Keratinocyte (primary cell): ENCODE data around the gene RAB43. TPM values are rescaled to one million over a fixed set of nuclear protein-coding genes. Genes with fewer than 3 reads are reported as not detected.

ENCODE experiments used
- DNase-seq: peaks from one replicate; pipeline ENCODE4 v3.0.0-alpha.2; 2011; ENCODE audit warnings: low read depth, missing footprints, low spot score
- FAIRE-seq: peaks from 2 replicates; lab custom pipeline; 2011; peaks lifted over from hg19 to GRCh38; lab: Jason Lieb, UNC
- H2AFZ ChIP-seq: 2 replicates; pipeline ENCODE4 v1.6.0; 2012; ENCODE audit warnings: low read length, control low read depth, inconsistent platforms; ENCODE audit not compliant: control insufficient read depth
- H3K27ac ChIP-seq: 2 replicates; pipeline ENCODE4 v1.5.1; 2011; ENCODE audit warnings: low read length; ENCODE audit not compliant: control insufficient read depth, insufficient read depth
- H3K27me3 ChIP-seq: 3 replicates; pipeline ENCODE4 v1.6.0; 2011; ENCODE audit warnings: low read length; ENCODE audit not compliant: control insufficient read depth, insufficient read depth; ENCODE audit errors: extremely low read depth
- H3K36me3 ChIP-seq, 2 experiments: 2 replicates in 1 of 2; 3 replicates in 1 of 2; pipeline ENCODE4 v1.5.1; 2011; ENCODE audit warnings: low read length in 2 of 2, mild to moderate bottlenecking in 1 of 2; ENCODE audit not compliant: control insufficient read depth in 2 of 2, insufficient read depth in 2 of 2; ENCODE audit errors: extremely low read depth in 1 of 2
- H3K4me1 ChIP-seq: 3 replicates; pipeline ENCODE4 v1.5.1; 2011; ENCODE audit warnings: low read length; ENCODE audit not compliant: control insufficient read depth, insufficient read depth; ENCODE audit errors: extremely low read depth
- H3K4me2 ChIP-seq: 3 replicates; pipeline ENCODE4 v1.6.0; 2011; ENCODE audit warnings: low read depth, low read length; ENCODE audit not compliant: control insufficient read depth, insufficient read depth; ENCODE audit errors: extremely low read depth
- H3K4me3 ChIP-seq, 3 experiments: fragments of 200-600 bp in 1 of 3; sonication (generic) in 1 of 3; 2 replicates in 2 of 3; 3 replicates in 1 of 3; pipeline ENCODE4 v1.5.1; 2011 to 2016; ENCODE audit warnings: low read length in 3 of 3, mild to moderate bottlenecking in 3 of 3, control low read depth in 2 of 3, inconsistent platforms in 1 of 3, low read depth in 1 of 3, mixed read lengths in 1 of 3, mixed run types in 1 of 3, moderate library complexity in 1 of 3; ENCODE audit not compliant: control insufficient read depth in 2 of 3, insufficient read depth in 2 of 3; ENCODE audit errors: extremely low read depth in 1 of 3
- H3K79me2 ChIP-seq: 2 replicates; pipeline ENCODE4 v1.6.0; 2012; ENCODE audit warnings: low read length; ENCODE audit not compliant: control insufficient read depth, insufficient read depth
- H3K9ac ChIP-seq: 3 replicates; pipeline ENCODE4 v1.6.0; 2011; ENCODE audit warnings: low read length; ENCODE audit not compliant: control insufficient read depth, insufficient read depth; ENCODE audit errors: extremely low read depth
- H3K9me1 ChIP-seq: 3 replicates; pipeline ENCODE4 v1.6.0; 2011; ENCODE audit warnings: low read length; ENCODE audit not compliant: control insufficient read depth, insufficient read depth; ENCODE audit errors: extremely low read depth
- H3K9me3 ChIP-seq: 2 replicates; pipeline ENCODE4 v1.5.1; 2012; ENCODE audit warnings: low read depth, low read length; ENCODE audit not compliant: control insufficient read depth
- H4K20me1 ChIP-seq: 3 replicates; pipeline ENCODE4 v1.6.0; 2011; ENCODE audit warnings: low read length; ENCODE audit not compliant: control insufficient read depth, insufficient read depth; ENCODE audit errors: extremely low read depth
- EZH2 ChIP-seq: IDR thresholded peaks from one replicate; pipeline ENCODE4 v1.6.1; 2012; ENCODE audit warnings: inconsistent platforms, mild to moderate bottlenecking, low read length, moderate library complexity
- dilution Hi-C: fragments of 300-500 bp; cut with MboI; formaldehyde crosslinking; loops from one replicate; pipeline ENCODE4 v1.7.0; 2020; ENCODE audit warnings: low sequenced_read_pairs; ENCODE audit not compliant: extremely low pct_ligation_motif_present
- polyA plus RNA-seq, 5 experiments: library from polyadenylated mRNA; depleted of rRNA in 3 of 5; stranded (reverse) in 3 of 5; stranded (forward) in 1 of 5; unstranded in 1 of 5; fragments of >200 nt; gene quantifications; 1 replicate in 1 of 5; 2 replicates in 3 of 5; 3 replicates in 1 of 5; pipeline versions ENCODE4 v1.2.1 to v1.2.3, GENCODE V29; 2011 to 2012; ENCODE audit warnings: missing spikeins in 2 of 5, low read depth in 1 of 5, low replicate concordance in 1 of 5
- TF ChIP-seq, protein P1 (sequence below), 3 experiments: IDR thresholded peaks in 1 of 3; conservative IDR thresholded peaks in 1 of 3; optimal IDR thresholded peaks in 1 of 3; 2 replicates in 2 of 3; 3 replicates in 1 of 3; pipeline versions ENCODE3 to v1.5.1; 2011; ENCODE audit warnings: low read length in 3 of 3, mild to moderate bottlenecking in 3 of 3, moderate library complexity in 2 of 3, control low read depth in 1 of 3, inconsistent platforms in 1 of 3; ENCODE audit not compliant: insufficient read depth in 2 of 3; ENCODE audit errors: extremely low read depth in 1 of 3

Gene RAB43
- polyA plus RNA-seq, 1 donor (not counting 4 experiments of a cell fraction or from before 2014, with no cell fraction given) = 8.1 TPM

DNA sequence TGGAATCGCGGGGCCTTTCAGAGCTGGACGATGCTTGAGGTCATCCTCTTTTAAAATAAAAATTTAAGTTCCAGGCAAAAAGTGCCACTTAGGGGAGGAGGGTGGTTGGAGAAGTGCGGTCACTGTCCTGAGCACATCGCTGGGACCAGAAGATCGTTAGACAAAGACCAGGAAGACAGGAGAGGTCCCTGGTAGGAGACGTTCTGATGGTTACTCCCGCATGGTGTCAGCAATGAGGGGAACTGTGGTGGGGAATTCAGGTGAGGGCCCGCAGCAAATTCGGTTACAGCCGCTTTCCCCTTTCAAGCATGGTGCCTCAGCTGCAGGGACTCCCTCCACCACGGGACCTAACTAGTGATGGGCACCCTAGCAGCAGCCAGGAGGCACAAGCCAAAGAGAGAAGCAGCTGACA, 40.3 kb upstream of the RAB43 start:
- Histone ChIP-seq H3K9me1 (no peaks in the 10 kb centered on the region), H2AFZ (peak overlapping the region; percentile 5), H3K79me2 (peaks cover 21% of the 10 kb centered on the region), H3K36me3 (peaks cover 4 to 20% of the 10 kb centered on the region in 2 experiments), H3K9me3 (no peaks in the 10 kb centered on the region), H3K27me3 (no peaks in the 10 kb centered on the region), H3K4me3 (peak overlapping the region; percentile 77 to 95 (median 79)), H3K27ac (peak overlapping the region; percentile 99), H3K9ac (peak overlapping the region; percentile 98), H3K4me1 (peaks cover 19% of the 10 kb centered on the region), H4K20me1 (no peaks in the 10 kb centered on the region), H3K4me2 (peak overlapping the region; percentile 97)
- FAIRE-seq (no peak), DNase-seq (no peak)
- no peak for TF ChIP-seq EZH2
- TF ChIP-seq, protein P1, sequence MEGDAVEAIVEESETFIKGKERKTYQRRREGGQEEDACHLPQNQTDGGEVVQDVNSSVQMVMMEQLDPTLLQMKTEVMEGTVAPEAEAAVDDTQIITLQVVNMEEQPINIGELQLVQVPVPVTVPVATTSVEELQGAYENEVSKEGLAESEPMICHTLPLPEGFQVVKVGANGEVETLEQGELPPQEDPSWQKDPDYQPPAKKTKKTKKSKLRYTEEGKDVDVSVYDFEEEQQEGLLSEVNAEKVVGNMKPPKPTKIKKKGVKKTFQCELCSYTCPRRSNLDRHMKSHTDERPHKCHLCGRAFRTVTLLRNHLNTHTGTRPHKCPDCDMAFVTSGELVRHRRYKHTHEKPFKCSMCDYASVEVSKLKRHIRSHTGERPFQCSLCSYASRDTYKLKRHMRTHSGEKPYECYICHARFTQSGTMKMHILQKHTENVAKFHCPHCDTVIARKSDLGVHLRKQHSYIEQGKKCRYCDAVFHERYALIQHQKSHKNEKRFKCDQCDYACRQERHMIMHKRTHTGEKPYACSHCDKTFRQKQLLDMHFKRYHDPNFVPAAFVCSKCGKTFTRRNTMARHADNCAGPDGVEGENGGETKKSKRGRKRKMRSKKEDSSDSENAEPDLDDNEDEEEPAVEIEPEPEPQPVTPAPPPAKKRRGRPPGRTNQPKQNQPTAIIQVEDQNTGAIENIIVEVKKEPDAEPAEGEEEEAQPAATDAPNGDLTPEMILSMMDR (optimal IDR thresholded peaks at IDR 0.05 in 1 of 3, IDR thresholded peaks at IDR 0.05 in 1 of 3, conservative IDR thresholded peaks at IDR 0.05 in 1 of 3; ENCODE audit: extremely low read depth in 1 of 3, insufficient read depth in 2 of 3, low read length in 3 of 3) = no peak
- dilution Hi-C loops = no loop called here

DNA sequence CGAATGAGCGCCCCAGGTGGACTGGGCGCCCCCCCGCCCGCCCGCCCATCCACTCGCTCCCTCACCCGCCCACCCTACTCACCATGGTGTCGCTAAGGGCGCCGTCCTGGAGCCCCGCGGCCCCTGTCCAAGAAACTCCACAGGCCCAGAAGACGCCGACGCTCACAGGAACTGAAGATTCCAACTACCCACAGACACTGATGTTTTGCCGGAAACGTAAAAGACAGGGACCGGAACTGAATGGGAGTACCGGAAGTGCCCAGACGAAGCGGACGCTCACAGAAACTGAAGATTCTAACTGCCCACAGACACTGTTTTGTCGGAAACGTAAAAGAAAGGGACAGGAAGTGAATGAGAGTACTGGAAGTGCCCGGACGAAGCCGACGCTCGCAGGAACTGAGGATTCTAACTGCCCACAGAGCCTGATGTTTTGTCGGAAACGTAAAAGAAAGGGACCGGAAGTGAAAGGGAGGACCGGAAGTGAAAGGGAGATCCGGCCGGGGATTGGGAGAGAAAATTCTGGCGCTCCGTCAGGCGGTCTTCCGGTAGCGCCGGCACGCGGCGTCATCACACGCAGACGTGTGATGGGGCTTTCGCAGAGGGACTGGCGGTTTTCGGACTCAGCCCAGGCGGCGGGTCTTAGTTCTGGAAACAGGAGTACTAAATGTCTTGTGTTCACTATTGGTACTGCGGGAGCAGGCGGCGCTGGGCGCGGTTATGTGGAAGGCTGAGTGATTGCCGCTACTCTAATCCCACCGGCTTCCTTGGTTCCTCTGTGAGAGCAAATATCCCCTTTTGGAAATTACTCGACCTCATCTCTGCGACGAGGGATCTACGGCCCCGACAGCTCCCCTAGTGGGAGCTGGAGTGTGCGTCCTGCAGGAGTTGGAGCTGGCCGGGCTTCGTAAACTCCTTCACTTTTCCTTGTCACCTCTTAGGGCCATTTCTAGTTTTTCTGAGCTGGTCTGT, 39.6 kb upstream of the RAB43 start, which contains the start of gene ISY1:
Gene ISY1, minus strand, starts transcription at position 173 of the 969 bp plus-strand sequence. Its CDS starts 88 bp downstream, at position 85.
- no peaks in the 10 kb centered on the region for H3K9me1 ChIP-seq
- H3K9ac ChIP-seq = peak within 1 kb of the TSS; percentile 98
- peaks cover 21% of the 10 kb centered on the region for H3K79me2 ChIP-seq
- FAIRE-seq = peak; percentile 43
- H3K4me1 ChIP-seq = peaks cover 19% of the 10 kb centered on the region
- no peaks in the 10 kb centered on the region for H3K9me3 ChIP-seq
- no peaks in the 10 kb centered on the region for H3K27me3 ChIP-seq
- no peak for DNase-seq
- H3K27ac ChIP-seq = peak within 1 kb of the TSS; percentile 99
- TF ChIP-seq, protein P1 (optimal IDR thresholded peaks at IDR 0.05 in 1 of 3, IDR thresholded peaks at IDR 0.05 in 1 of 3, conservative IDR thresholded peaks at IDR 0.05 in 1 of 3; ENCODE audit: extremely low read depth in 1 of 3, insufficient read depth in 2 of 3, low read length in 3 of 3) = peak; percentile 78 to 90 (median 82)
- no peak for TF ChIP-seq EZH2
- peaks cover 3 to 15% of the 10 kb centered on the region in 2 experiments for H3K36me3 ChIP-seq
- H3K4me3 ChIP-seq = peak within 1 kb of the TSS; percentile 79 to 97 (median 95)
- no peaks in the 10 kb centered on the region for H4K20me1 ChIP-seq
- dilution Hi-C loops = no loop called here
- peak within 1 kb of the TSS; percentile 98 for H2AFZ ChIP-seq
- peak within 1 kb of the TSS; percentile 97 for H3K4me2 ChIP-seq
